ENCODE measurements around the gene GPX4. TPM values are rescaled to one million over a fixed set of nuclear protein-coding genes. Genes with fewer than 3 reads are reported as not detected.
"Not testable (repeated sequence)": the region's sequence is repeated elsewhere in the genome, so short reads cannot be mapped to it uniquely, and the experiment has no call there.

Gene GPX4
- total RNA-seq, 6 experiments from 2014 or later, result 204 to 389 (median 212) TPM

DNA sequence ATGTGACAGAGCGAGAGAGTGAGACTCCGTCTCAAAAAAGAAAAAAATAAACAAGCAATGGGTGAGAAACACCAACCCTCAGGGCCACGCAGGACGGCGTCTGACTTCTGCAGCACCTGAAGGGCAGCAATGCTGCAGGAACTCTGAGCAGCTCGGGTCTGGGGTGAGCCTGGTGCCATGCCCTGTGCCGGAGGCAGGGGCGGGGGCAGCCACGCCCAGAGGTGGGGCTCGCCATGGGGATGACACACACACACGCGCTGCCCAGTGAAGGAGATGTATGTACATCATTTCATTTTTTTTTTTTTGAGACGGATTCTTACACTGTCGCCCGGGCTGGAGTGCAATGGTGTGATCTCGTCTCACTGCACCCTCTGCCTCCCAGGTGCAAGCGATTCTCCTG, 24.3 kb downstream of the GPX4 start:
- Histone ChIP-seq H3K9me3 (no peaks in the 10 kb centered on the region), H3K36me3 (peaks cover 12 to 40% (median 21%) of the 10 kb centered on the region in 4 donors), H3K4me3 (no peak overlapping the region), H3K27ac (no peak overlapping the region), H3K4me1 (no peaks in the 10 kb centered on the region), H3K27me3 (no peaks in the 10 kb centered on the region)
- TF ChIP-seq POLR2A (IDR thresholded peaks at IDR 0.05), result no peak
- TF ChIP-seq, protein P1, sequence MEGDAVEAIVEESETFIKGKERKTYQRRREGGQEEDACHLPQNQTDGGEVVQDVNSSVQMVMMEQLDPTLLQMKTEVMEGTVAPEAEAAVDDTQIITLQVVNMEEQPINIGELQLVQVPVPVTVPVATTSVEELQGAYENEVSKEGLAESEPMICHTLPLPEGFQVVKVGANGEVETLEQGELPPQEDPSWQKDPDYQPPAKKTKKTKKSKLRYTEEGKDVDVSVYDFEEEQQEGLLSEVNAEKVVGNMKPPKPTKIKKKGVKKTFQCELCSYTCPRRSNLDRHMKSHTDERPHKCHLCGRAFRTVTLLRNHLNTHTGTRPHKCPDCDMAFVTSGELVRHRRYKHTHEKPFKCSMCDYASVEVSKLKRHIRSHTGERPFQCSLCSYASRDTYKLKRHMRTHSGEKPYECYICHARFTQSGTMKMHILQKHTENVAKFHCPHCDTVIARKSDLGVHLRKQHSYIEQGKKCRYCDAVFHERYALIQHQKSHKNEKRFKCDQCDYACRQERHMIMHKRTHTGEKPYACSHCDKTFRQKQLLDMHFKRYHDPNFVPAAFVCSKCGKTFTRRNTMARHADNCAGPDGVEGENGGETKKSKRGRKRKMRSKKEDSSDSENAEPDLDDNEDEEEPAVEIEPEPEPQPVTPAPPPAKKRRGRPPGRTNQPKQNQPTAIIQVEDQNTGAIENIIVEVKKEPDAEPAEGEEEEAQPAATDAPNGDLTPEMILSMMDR (IDR thresholded peaks at IDR 0.05), result no peak
- WGBS (ENCODE audit: insufficient coverage, low coverage, low lambda C conversion rate, missing lambda C conversion rate), result 80% methylated on average over 3 of the region's 17 CpGs
- intact Hi-C loops (cut with DNase I), result no loop called here
- ATAC-seq, result no peak
- DNase-seq, result no peak

DNA sequence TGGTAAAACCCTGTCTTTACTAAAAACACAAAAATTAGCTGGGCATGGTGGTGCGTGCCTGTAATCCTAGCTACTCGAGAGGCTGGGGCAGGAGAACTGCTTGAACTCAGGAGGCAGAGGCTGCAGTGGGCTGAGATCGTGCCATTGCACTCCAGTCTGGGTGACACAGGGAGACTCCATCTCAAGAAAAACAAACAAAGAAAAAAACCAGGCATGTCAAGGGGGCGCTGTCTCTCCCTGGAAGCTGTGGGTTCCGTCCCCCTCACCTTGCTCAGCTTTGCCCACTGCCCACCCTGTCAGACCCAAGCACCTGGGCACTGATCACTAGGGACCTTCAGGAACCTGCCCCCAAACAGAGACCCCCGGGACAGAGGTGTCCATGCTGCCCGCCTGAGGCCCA, 25.3 kb downstream of the GPX4 start:
- H3K4me1 ChIP-seq; H3K27me3 ChIP-seq; H3K27ac ChIP-seq; ATAC-seq; DNase-seq; intact Hi-C loops (cut with DNase I); H3K4me3 ChIP-seq; H3K9me3 ChIP-seq: not testable (repeated sequence)
- peaks cover 4 to 30% (median 13%) of the 10 kb centered on the region in 4 donors for H3K36me3 ChIP-seq
- WGBS (ENCODE audit: insufficient coverage, low coverage, low lambda C conversion rate, missing lambda C conversion rate), result 60% methylated on average over 3 of the region's 7 CpGs

DNA sequence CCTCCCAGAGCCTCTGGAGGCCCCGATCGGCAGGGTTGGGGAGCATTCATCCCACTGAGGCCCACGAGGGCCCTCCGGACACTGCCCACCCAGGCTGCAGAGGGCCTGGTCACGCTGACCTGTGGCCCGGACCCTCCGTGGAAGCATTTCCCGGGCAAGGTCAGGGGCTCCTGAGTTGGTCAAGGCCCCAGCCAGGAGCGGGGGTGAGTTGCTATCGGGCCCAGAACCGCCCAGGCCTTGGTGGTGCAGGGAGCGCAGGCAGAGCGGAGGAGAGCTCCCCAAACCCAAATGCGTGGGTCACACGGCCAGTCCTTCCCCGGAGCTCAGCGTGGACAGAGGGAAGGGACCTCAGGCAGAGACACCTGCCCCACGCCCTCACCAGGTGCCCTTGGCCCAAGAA, 25.7 kb downstream of the GPX4 start:
- H3K27me3 ChIP-seq, result no peaks in the 10 kb centered on the region
- H3K4me1 ChIP-seq, result no peaks in the 10 kb centered on the region
- intact Hi-C loops (cut with DNase I), result no loop called here
- peaks cover 4 to 27% (median 10%) of the 10 kb centered on the region in 4 donors for H3K36me3 ChIP-seq
- DNase-seq, result no peak
- no peak overlapping the region for H3K4me3 ChIP-seq
- no peaks in the 10 kb centered on the region for H3K9me3 ChIP-seq
- ATAC-seq, result no peak
- no peak overlapping the region for H3K27ac ChIP-seq
- TF ChIP-seq POLR2A (IDR thresholded peaks at IDR 0.05), result no peak
- TF ChIP-seq, protein P1 (IDR thresholded peaks at IDR 0.05), result no peak
- WGBS (ENCODE audit: insufficient coverage, low coverage, low lambda C conversion rate, missing lambda C conversion rate), result 100% methylated on average over 2 of the region's 18 CpGs

DNA sequence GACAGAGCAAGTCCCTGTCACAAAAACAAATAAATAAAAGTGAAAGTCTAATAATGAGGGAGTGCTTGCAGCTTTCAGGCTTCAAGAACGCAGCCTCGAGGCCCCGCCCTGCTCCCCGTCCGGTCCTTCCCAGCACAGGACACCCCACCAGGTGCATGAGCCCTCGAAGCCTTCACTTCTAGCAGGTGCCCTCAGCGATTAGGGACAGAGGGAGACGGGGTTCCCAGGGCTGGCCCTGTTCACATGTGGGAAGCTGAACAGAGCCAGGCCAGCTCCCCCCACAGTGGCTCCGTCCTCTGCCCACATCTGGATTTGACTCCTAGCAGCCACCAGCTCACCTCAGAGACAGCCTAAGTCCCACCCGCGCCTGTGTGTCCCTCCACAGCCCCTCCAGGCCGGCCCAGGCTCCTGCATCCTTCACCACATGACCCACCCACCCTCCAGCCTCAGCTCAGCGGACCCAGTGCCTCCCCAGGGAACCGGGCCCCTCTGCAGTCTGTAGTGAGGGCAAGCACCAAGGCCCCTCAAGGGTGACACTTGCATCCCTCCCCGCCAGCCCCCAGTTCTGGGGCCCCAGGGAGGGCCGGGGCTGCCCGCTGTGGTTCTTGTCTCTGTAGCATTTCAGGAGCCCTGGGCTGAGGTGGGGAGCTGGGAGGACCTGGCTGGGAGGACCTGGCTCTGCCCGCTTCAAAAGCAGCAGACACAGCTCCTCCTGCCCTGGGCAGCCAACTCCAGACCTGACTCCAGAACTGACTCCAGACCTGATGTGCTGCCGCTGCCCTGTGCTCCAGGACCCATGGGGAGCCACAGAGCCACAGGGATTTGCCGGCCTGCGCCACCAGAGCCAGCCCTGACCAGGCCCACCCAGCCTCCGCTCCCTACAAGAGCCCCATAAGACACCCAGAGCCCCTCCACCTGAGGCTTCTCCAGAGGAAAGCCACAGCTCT, 27.2 kb downstream of the GPX4 start:
- peak overlapping the region; percentile 48 to 64 (median 54) for H3K4me3 ChIP-seq

More for the DNA sequence above, 27.2 kb downstream of the GPX4 start:
- DNase-seq (no peak), ATAC-seq (peak in 1 of 4 donors; percentile 3)
- Histone ChIP-seq H3K36me3 (peaks cover 0 to 19% (median 7%) of the 10 kb centered on the region in 4 donors), H3K9me3 (no peaks in the 10 kb centered on the region), H3K4me1 (no peaks in the 10 kb centered on the region), H3K27me3 (no peaks in the 10 kb centered on the region), H3K27ac (peak overlapping the region; percentile 66 to 94 (median 84))
- intact Hi-C loops (cut with DNase I), result no loop called here
- 60% methylated on average over 3 of the region's 22 CpGs for WGBS (ENCODE audit: insufficient coverage, low coverage, low lambda C conversion rate, missing lambda C conversion rate)
- TF ChIP-seq, protein P1 (IDR thresholded peaks at IDR 0.05), result no peak
- TF ChIP-seq POLR2A (IDR thresholded peaks at IDR 0.05), result no peak
